Muscle layer of colon (tissue), 2 donors: ENCODE data around the gene DIP2C.
"Not testable (repeated sequence)": the region's sequence is repeated elsewhere in the genome, so short reads cannot be mapped to it uniquely, and the experiment has no call there.

Experiments used
- H3K27ac ChIP-seq: one replicate; pipeline ENCODE4 v1.7.0; 2013; ENCODE audit warnings: low read depth, mild to moderate bottlenecking, low read length, moderate library complexity
- H3K27me3 ChIP-seq, 2 donors: one replicate each; pipeline ENCODE4 v1.7.0; 2013; ENCODE audit warnings: low read length in 2 of 2, mild to moderate bottlenecking in 2 of 2; ENCODE audit not compliant: insufficient read depth in 2 of 2, control insufficient read depth in 1 of 2
- H3K36me3 ChIP-seq: one replicate; pipeline ENCODE4 v1.7.0; 2013; ENCODE audit warnings: mild to moderate bottlenecking, low read length; ENCODE audit not compliant: insufficient read depth
- H3K4me1 ChIP-seq: one replicate; pipeline ENCODE4 v1.7.0; 2013; ENCODE audit warnings: mild to moderate bottlenecking, low read length; ENCODE audit not compliant: insufficient read depth
- H3K4me3 ChIP-seq, 2 donors: one replicate each; pipeline ENCODE4 v1.7.0; 2013; ENCODE audit warnings: low read length in 2 of 2, low read depth in 1 of 2, mild to moderate bottlenecking in 1 of 2, moderate library complexity in 1 of 2
- H3K9ac ChIP-seq: one replicate; pipeline ENCODE4 v1.7.0; 2013; ENCODE audit warnings: low read length
- H3K9me3 ChIP-seq: one replicate; pipeline ENCODE4 v1.7.0; 2013; ENCODE audit warnings: mild to moderate bottlenecking, low read length
- donor health status: abdominal sarcoma.
- donor health status: Adenocarcinoma of cecum.

Gene DIP2C

DNA sequence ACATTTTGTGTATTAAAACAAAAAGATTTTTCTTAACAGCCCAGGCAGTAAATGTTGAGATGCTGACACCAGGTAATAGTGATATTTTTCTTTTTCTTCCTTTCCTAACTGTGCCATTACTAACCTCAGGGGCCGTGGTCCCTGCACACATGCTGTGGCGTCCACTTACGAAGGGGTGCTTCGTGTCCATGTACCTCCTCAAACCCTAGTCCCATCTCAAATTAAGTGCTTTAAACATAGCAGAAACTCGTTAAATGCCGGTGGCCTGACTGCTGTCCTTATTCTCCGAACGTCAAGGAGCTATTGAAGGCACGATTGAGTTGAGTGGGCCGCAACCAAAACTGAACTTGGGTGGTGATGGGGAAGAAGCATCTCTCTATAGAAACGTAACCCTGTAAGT, 421.8 kb downstream of the DIP2C start:
- no peaks in the 10 kb centered on the region for H3K4me1 ChIP-seq
- no peak overlapping the region for H3K4me3 ChIP-seq
- H3K9me3 ChIP-seq: no peaks in the 10 kb centered on the region
- H3K27ac ChIP-seq: no peak overlapping the region
- no peak overlapping the region for H3K9ac ChIP-seq
- H3K27me3 ChIP-seq: no peaks in the 10 kb centered on the region
- H3K36me3 ChIP-seq: no peaks in the 10 kb centered on the region

DNA sequence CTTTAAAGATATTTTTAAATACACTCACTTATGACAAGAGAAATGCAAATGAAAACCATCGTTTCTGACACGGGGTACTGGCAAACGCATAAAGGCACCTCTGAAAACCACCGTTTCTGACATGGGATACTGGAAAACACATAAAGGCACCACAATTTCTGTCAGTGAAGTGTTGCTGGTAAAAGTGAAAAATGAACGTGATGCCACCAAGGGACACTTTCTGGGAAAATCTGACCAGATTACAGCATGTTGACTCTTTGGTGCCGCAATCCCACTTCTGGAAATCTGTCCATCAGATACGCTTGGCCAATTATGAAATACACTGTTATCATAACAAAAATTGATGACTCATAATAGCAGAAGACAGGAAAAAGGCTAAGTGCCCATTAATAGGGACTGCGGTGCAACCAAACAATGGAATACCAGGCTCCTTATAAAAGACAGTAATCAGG, 422.5 kb downstream of the DIP2C start:
- Histone ChIP-seq H3K9me3 (no peaks in the 10 kb centered on the region), H3K9ac (no peak overlapping the region), H3K4me3 (no peak overlapping the region), H3K4me1 (no peaks in the 10 kb centered on the region), H3K27ac (no peak overlapping the region), H3K36me3 (no peaks in the 10 kb centered on the region), H3K27me3 (no peaks in the 10 kb centered on the region)

DNA sequence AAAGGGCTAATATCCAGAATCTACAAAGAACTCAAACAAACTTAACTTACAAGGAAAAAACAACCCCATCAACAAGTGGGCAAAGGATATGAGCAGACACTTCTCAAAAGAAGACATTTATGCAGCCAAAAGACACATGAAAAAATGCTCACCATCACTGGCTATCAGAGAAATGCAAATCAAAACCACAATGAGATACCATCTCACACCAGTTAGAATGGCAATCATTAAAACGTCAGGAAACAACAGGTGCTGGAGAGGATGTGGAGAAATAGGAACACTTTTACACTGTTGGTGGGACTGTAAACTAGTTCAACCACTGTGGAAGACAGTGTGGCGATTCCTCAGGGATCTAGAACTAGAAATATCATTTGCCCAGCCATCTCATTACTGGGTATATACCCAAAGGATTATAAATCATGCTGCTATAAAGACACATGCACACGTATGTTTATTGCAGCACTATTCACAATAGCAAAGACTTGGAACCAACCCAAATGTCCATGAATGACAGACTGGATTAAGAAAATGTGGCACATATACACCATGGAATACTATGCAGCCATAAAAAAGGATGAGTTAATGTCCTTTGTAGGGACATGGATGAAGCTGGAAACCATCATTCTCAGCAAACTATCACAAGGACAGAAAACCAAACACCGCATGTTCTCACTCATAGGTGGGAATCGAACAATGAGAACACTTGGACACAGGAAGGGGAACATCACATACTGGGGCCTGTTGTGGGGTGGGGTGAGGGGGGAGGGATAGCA, 423.5 kb downstream of the DIP2C start:
- H3K4me3 ChIP-seq, H3K9me3 ChIP-seq, H3K27ac ChIP-seq: not testable (repeated sequence)

DNA sequence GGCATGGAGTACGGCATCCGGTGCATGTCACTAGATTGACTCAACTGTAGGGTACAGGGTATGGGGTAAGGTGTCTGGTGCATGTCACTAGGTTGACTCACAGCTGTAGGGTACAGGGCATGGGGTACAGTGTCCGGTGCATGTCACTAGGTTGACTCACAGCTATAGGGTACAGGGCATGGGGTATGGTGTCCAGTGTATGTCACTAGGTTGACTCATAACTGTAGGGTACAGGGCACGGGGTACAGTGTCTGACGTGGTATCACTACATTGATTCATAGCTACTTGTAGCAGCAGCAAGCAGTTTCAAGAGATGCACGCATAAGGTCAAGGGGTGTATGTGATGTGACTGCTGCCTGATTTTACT, 424.4 kb downstream of the DIP2C start:
- H3K27me3 ChIP-seq, H3K4me1 ChIP-seq, H3K36me3 ChIP-seq, H3K9ac ChIP-seq, H3K4me3 ChIP-seq, H3K27ac ChIP-seq, H3K9me3 ChIP-seq: not testable (repeated sequence)

More for the DNA sequence above, 423.5 kb downstream of the DIP2C start:
- not testable (repeated sequence) for H3K4me1 ChIP-seq, H3K27me3 ChIP-seq, H3K9ac ChIP-seq, H3K36me3 ChIP-seq

DNA sequence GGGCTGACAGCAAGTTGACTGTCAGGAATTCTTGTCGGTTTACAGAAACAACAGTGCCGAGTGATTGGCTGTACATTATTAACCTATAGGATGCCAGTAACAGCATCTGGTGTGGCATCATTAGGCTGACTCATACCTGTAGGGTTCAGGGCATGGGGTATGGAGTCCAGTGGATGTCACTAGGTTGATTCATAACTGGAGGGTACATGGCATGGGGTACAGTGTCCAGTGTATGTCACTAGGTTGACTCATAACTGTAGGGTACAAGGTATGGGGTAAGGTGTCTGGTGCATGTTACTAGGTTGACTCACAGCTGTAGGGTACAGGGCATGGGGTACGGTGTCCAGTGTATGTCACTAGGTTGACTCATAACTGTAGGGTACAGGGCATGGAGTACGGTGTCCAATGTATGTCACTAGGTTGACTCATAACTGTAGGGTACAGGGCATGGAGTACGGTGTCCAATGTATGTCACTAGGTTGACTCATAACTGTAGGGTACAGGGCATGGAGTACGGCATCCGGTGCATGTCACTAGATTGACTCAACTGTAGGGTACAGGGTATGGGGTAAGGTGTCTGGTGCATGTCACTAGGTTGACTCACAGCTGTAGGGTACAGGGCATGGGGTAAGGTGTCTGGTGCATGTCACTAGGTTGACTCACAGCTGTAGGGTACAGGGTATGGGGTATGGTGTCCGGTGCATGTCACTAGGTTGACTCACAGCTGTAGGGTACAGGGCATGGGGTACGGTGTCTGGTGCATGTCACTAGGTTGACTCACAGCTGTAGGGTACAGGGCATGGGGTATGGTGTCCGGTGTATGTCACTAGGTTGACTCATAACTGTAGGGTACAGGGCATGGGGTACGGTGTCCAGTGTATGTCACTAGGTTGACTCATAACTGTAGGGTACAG, 425.1 kb downstream of the DIP2C start:
- not testable (repeated sequence) for H3K4me1 ChIP-seq, H3K9me3 ChIP-seq, H3K9ac ChIP-seq, H3K4me3 ChIP-seq, H3K36me3 ChIP-seq, H3K27ac ChIP-seq, H3K27me3 ChIP-seq

DNA sequence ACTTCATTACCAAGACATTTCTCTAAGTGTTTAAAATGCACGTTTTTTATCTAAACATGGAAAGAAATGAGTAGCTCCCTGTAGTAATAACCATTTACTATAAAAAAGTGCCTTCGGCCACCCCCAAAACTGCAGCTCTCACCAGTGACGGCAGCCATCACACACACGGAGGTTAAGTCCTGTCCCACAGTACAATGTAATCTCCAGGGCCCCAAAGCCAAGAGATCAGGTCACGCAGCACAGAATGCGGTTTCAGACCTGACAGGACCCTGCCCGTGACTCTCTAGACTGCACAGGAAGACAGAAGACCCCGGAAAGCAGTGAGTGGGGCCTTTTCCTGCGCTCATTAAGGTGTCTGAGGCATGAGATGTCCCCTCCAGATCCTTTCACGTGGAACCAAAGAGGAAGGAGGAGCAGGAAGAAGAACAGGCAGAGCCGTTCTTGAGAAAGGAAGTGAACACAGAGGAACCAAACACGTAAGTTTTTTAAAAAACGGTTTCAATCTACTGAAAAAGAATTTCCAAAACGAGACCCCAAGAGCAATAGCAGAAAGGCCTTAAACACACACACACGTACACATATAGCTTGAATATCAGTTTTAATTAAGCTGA, 428.5 kb downstream of the DIP2C start:
- no peaks in the 10 kb centered on the region for H3K9me3 ChIP-seq
- no peaks in the 10 kb centered on the region for H3K4me1 ChIP-seq
- H3K9ac ChIP-seq: no peak overlapping the region
- no peak overlapping the region for H3K4me3 ChIP-seq
- peaks cover 4% of the 10 kb centered on the region for H3K36me3 ChIP-seq
- H3K27ac ChIP-seq: no peak overlapping the region
- no peaks in the 10 kb centered on the region for H3K27me3 ChIP-seq

DNA sequence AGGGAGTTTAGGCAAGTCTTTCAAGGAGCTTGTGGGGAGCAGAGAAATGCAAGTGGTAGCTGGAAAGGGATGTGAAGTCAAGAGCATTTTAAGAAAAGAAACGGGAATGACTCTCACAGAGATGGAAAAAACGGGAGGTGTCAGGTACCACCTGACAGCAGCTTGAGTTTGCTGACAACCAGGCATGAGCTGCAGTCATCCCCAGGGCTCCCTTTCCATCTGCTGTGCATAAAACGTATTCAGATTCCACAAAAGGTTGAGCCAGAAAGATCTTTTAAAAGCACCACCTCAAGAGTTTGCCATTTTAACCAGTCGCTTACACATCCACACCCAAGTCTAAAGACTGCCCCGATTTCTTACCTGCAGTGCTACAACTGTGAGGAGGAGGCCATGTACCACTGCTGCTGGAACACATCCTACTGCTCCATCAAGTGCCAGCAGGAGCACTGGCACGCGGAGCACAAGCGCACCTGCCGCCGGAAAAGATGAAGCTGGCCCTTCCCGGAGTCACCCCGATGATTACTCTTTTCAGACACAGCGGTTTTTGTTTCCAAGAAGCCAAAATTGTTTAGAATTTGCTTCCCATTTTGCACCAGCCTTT, 437.4 kb downstream of the DIP2C start:
- Histone ChIP-seq H3K4me1 (no peaks in the 10 kb centered on the region), H3K4me3 (no peak overlapping the region), H3K36me3 (peaks cover 57% of the 10 kb centered on the region), H3K27me3 (no peaks in the 10 kb centered on the region), H3K9me3 (no peaks in the 10 kb centered on the region), H3K27ac (no peak overlapping the region), H3K9ac (no peak overlapping the region)

DNA sequence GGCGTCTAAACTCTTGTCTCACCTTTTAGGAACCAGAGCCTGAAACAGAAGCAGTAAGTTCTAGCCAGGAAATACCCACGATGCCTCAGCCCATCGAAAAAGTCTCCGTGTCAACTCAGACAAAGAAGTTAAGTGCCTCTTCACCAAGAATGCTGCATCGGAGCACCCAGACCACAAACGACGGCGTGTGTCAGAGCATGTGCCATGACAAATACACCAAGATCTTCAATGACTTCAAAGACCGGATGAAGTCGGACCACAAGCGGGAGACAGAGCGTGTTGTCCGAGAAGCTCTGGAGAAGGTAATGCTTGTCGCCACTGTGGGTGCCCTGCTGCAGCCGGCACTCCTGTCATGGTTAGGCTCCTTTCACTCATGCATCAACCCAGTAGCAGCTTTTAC, 441.2 kb downstream of the DIP2C start:
- Histone ChIP-seq H3K36me3 (peaks cover 67% of the 10 kb centered on the region), H3K27ac (no peak overlapping the region), H3K9me3 (no peaks in the 10 kb centered on the region), H3K4me3 (no peak overlapping the region), H3K9ac (no peak overlapping the region), H3K27me3 (no peaks in the 10 kb centered on the region), H3K4me1 (no peaks in the 10 kb centered on the region)

DNA sequence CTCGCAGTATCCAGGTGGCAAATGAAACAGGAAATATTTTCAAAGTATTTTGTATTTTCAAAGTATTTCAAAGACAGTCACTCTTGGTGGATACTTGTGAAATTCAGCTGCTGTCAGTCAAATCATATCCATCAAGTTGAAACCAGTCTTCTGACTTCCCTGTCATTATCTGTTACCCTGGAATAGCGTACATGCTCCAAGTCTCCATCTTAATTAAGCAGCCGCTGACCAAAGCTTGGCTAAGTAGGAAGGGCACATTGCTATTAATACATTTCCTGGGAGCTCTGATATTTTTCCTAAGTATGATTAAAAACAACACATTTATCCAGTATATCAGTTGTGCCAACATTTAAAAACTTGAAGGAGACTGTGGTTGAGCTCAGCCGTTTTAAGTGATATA, 442.0 kb downstream of the DIP2C start:
- no peak overlapping the region for H3K27ac ChIP-seq
- no peaks in the 10 kb centered on the region for H3K4me1 ChIP-seq
- H3K9ac ChIP-seq: no peak overlapping the region
- H3K36me3 ChIP-seq: peaks cover 65% of the 10 kb centered on the region
- no peaks in the 10 kb centered on the region for H3K27me3 ChIP-seq
- no peaks in the 10 kb centered on the region for H3K9me3 ChIP-seq
- no peak overlapping the region for H3K4me3 ChIP-seq

DNA sequence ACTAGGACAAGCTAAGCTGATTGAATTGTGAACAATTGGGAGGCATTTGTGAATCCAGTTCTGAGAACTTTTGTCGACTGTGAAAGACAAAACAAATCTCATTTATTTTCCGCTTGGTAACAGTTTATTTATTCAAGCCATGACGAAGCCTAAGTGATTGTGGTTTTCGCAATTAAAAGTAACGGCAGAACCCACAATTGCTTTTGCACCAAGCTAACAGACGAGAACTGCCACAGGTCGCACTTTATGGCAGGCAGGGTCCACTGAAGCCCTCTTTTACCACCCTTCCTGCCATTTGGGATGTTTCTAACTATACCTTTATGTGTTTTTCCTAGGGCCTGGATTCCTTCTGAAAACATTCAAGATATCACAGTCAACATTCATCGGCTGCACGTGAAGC, 443.0 kb downstream of the DIP2C start:
- H3K36me3 ChIP-seq: peaks cover 55% of the 10 kb centered on the region
- H3K27ac ChIP-seq: no peak overlapping the region

DNA sequence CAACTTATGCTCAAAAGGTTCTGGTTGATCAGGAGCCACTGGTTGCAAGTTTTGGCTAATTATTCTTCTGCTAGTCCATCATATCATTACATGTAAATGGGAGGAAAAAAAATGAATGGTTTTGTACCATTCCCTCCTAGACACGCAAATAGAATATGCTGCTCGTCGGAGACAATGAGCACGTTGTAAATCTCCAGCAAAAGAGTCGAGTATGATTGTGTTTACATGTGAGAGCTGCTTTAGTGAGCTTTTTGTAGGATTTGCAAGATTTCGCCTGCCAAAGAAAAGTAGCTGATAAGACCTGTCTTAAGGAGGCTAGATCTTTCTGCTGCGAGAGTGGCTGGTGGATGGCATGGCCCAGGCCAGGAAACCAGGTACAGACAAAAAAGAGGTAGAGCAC, 445.2 kb downstream of the DIP2C start:
- Histone ChIP-seq H3K4me3 (no peak overlapping the region), H3K4me1 (peaks cover 7% of the 10 kb centered on the region), H3K27me3 (no peaks in the 10 kb centered on the region), H3K9ac (no peak overlapping the region), H3K27ac (no peak overlapping the region), H3K9me3 (no peaks in the 10 kb centered on the region), H3K36me3 (peaks cover 42% of the 10 kb centered on the region)

More for the DNA sequence above, 443.0 kb downstream of the DIP2C start:
- H3K9me3 ChIP-seq: no peaks in the 10 kb centered on the region
- H3K27me3 ChIP-seq: no peaks in the 10 kb centered on the region
- H3K9ac ChIP-seq: no peak overlapping the region
- no peak overlapping the region for H3K4me3 ChIP-seq
- peaks cover 3% of the 10 kb centered on the region for H3K4me1 ChIP-seq
